Panc1 (cell line): Measurements from ENCODE around the gene BACE2.

ENCODE experiments used
- CTCF ChIP-seq: fragments of 450-650 bp; IDR thresholded peaks from 2 replicates; pipeline ENCODE4 v1.5.1; 2017; ENCODE audit warnings: mild to moderate bottlenecking
- POLR2AphosphoS5 ChIP-seq: IDR thresholded peaks from 2 replicates; pipeline ENCODE4 v1.6.1; 2012; ENCODE audit warnings: mild to moderate bottlenecking, low read depth, low read length, moderate library complexity
- SIN3A ChIP-seq: IDR thresholded peaks from 2 replicates; pipeline ENCODE4 v1.6.1; 2012; ENCODE audit warnings: low read depth, mild to moderate bottlenecking, low read length, moderate library complexity, borderline replicate concordance; ENCODE audit not compliant: insufficient read depth
- TCF7L2 ChIP-seq: IDR thresholded peaks from 2 replicates; pipeline ENCODE4 v1.6.1; 2011; ENCODE audit warnings: mild to moderate bottlenecking, low read depth, low read length, inconsistent platforms
- TF ChIP-seq, protein P1 (sequence below), 2 experiments: IDR thresholded peaks; 2 replicates each; pipeline ENCODE4 v1.6.1; 2011 to 2012; ENCODE audit warnings: low read depth in 2 of 2, control low read depth in 1 of 2, low read length in 1 of 2, mild to moderate bottlenecking in 1 of 2, moderate library complexity in 1 of 2; ENCODE audit not compliant: insufficient read depth in 1 of 2

DNA sequence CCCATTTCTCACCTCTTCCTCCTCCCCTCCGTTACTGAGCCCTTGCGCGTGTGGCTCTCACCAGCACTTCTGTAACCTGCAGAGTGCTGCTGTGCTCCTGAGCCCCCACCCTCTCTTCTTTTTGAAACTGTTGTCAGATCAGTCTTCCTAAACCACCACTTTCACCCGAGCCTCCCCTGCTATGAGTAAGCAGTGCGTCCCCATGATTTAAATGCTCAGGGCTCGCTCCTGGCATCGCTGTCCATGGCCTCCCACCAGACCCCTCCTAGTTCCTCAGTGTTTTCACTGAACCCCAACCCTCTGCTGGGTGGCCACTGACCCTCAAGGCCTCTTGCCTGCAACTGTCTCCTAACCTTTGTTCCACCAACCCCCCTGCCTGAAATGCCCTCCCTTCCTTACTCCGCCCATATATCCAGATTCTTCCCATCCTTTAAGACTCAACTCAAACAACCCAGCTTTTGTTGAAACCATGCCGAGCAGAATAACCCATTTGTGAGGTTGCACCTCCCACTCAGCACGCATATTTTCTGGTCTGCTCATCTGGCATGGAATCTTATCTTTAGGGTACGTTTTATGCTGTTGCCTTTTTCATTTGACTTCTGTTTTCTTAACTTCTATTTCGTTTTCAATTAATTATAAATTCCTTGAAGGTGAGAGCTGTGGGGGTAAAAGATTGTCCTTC is 84.1 kb downstream of the BACE2 start:
- TF ChIP-seq, protein P1, sequence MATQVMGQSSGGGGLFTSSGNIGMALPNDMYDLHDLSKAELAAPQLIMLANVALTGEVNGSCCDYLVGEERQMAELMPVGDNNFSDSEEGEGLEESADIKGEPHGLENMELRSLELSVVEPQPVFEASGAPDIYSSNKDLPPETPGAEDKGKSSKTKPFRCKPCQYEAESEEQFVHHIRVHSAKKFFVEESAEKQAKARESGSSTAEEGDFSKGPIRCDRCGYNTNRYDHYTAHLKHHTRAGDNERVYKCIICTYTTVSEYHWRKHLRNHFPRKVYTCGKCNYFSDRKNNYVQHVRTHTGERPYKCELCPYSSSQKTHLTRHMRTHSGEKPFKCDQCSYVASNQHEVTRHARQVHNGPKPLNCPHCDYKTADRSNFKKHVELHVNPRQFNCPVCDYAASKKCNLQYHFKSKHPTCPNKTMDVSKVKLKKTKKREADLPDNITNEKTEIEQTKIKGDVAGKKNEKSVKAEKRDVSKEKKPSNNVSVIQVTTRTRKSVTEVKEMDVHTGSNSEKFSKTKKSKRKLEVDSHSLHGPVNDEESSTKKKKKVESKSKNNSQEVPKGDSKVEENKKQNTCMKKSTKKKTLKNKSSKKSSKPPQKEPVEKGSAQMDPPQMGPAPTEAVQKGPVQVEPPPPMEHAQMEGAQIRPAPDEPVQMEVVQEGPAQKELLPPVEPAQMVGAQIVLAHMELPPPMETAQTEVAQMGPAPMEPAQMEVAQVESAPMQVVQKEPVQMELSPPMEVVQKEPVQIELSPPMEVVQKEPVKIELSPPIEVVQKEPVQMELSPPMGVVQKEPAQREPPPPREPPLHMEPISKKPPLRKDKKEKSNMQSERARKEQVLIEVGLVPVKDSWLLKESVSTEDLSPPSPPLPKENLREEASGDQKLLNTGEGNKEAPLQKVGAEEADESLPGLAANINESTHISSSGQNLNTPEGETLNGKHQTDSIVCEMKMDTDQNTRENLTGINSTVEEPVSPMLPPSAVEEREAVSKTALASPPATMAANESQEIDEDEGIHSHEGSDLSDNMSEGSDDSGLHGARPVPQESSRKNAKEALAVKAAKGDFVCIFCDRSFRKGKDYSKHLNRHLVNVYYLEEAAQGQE (IDR thresholded peaks at IDR 0.05; ENCODE audit: insufficient read depth in 1 of 2, low read depth in 2 of 2, low read length in 1 of 2): no peak
- TF ChIP-seq CTCF (no peak), SIN3A (no peak), TCF7L2 (no peak), POLR2AphosphoS5 (no peak)
